A673 (cell line): ENCODE data around the gene OR51B2.

Source experiments
- EZH2 ChIP-seq: fragments of 200-600 bp; sonication (generic); IDR thresholded peaks from 2 replicates; pipeline ENCODE4 v1.6.1; 2017; ENCODE audit warnings: borderline replicate concordance, low read depth, mild to moderate bottlenecking, mixed read lengths, antibody characterized with exemption, low read length; ENCODE audit not compliant: poor library complexity, severe bottlenecking
- TF ChIP-seq, protein P1 (sequence below): fragments of 300-800, 200-600 bp; sonication (generic); conservative IDR thresholded peaks from 2 replicates; pipeline ENCODE4 v1.5.1; 2017; ENCODE audit warnings: low read depth, mild to moderate bottlenecking, antibody characterized with exemption, low read length, moderate library complexity, mixed read lengths

DNA sequence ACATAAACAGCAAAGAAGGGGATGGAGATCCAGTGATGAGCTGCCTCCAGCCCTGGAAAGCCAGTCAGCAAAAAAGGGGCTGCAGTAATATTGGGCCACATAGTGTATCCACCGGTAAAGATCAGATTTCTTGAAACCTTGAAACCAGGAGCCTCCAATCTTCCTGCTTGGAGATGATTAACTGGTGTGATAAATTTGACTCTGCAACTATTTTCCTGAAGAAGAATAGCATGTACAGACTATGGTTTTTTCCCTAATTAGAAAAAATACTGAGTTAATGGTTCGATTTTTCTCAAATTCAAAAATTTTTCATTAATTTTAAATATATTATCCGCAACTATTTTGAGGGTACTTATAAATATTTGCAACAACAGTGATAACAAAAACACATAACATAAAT is at the start of gene OR51B2:
- TF ChIP-seq, protein P1, sequence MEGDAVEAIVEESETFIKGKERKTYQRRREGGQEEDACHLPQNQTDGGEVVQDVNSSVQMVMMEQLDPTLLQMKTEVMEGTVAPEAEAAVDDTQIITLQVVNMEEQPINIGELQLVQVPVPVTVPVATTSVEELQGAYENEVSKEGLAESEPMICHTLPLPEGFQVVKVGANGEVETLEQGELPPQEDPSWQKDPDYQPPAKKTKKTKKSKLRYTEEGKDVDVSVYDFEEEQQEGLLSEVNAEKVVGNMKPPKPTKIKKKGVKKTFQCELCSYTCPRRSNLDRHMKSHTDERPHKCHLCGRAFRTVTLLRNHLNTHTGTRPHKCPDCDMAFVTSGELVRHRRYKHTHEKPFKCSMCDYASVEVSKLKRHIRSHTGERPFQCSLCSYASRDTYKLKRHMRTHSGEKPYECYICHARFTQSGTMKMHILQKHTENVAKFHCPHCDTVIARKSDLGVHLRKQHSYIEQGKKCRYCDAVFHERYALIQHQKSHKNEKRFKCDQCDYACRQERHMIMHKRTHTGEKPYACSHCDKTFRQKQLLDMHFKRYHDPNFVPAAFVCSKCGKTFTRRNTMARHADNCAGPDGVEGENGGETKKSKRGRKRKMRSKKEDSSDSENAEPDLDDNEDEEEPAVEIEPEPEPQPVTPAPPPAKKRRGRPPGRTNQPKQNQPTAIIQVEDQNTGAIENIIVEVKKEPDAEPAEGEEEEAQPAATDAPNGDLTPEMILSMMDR, result no peak
- TF ChIP-seq EZH2, result no peak
